ENCODE data around the gene CDH4. TPM values are rescaled to one million over a fixed set of nuclear protein-coding genes. Genes with fewer than 3 reads are reported as not detected.

Gene CDH4
- total RNA-seq, 1 donor from 2014 or later, result 22.3 TPM

DNA sequence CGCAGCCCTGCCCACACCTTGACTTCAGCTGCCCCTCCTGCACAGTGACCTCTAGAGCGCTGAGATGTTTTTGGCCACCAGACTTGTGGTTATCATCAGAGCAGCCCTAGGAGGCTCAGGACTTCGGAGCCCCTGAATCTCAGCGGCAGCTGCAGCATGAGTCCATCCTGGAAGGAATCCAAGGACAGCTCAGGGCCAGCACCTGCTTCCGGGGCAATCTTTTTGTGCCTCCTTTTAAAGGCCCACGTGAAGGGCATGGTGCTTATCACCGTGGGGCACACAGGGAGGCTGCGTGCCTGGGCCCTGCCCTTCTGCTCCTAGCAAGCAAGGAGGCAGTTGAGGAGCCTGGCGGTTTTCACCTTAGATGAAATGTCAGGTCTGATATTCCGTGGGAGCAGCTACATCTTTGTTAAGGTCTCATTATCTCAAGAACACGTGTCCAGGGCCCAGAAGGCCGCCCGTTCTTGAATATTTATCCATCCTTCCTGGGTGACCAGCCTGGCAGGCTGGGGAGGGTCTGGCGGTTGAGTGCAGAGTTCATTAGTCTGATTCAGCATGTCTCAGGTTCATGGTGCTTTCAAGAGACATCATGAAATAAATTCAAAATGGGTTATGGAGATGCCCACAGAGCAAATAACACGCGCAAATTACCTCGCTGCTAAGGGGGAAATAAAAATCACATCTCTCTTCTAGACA lies 421.2 kb downstream of the CDH4 start:
- DNase-seq, result no peak

DNA sequence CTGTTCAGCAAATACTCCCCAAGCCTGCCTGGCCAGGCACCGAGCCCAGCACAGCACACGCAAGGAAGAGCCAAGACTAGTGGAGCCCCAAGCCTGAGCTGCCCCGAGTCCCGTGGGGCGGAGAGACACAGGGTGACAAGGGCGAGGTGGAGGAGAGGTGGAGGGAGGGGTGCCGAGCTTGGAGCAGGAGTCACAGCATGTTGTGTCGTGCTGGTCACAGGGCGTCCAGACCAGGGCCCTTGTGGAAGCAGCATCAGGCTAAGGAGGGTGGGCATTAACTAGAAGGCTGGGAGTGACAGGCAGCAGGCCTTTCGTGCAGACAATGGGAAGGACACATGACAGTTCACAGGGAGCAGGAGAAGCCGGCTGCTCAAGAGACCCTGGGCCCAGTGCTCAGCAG lies 422.1 kb downstream of the CDH4 start:
- DNase-seq, result no peak

DNA sequence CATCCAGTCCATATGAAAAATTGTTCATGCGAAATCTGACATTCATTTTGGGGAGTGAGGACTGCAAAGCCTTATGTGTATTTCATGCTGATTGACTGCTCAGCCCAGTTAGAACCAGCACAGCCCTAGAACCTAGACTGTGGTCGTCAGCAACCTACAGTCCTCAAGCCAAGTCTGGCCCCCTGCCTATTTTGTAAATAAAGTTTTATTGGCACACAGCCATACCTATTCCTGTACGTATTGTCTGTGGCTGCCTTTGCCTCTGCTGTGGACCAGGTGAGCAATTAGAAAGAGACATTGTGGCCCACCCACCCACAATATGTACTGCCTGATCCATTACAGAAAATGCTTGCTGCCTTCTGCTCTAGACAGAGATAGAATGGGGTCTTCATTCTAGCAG lies 422.6 kb downstream of the CDH4 start:
- no peak for DNase-seq

DNA sequence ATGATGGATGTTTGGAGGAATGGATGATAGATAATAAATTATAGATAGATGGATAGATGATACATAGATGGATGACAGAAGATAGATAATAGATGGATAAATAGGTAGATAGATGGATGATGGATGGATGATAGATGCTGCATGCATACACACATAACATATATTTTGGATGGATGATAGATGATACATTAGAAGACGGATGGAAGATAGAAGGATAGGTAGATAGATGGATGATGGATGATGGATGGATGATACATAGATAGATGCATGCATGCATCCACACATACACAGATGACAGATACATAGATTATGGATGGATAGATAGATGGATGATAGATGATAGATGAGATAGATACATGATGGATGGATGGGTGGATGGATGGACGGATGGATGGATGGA lies 425.9 kb downstream of the CDH4 start:
- DNase-seq, result no peak

DNA sequence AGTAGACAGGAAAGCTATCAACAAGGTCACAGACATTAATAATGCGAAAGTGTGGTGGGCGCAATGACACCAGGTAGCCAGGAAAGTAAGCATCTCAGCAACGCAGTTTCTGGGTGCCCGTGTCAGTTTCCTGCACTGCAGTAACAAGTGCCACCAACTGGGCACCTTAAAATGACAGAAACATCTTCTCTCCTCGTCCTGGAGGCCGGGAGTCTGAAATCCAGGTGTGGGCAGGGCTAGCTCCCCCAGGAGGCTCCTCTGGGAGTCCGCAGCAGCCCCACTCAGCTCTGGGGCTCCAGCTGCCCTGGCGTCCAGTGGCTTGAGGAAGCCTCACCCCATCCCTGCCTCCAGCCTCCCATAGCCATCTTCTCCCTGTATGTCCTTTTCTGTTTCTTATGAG lies 426.4 kb downstream of the CDH4 start:
- DNase-seq, result no peak

DNA sequence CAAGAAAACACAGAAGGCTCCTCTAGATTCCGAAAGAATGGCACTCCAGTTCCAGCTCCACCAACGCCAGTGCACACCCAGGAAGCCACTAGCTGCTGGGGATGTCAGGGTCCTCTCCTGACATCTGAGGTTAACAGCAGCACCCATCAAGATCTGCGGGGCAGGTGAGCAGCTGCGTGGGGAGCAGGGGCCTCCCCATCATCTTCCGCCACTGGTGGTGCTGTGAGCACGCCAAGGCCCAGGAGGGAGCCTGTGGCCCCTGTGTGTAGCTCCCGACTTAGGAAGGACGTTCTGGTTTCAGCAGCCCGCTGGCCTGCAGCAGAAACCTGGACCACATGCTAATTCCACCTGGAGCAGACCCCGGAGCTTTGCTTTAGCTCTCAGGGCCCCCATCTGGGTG lies 427.4 kb downstream of the CDH4 start:
- no peak for DNase-seq

DNA sequence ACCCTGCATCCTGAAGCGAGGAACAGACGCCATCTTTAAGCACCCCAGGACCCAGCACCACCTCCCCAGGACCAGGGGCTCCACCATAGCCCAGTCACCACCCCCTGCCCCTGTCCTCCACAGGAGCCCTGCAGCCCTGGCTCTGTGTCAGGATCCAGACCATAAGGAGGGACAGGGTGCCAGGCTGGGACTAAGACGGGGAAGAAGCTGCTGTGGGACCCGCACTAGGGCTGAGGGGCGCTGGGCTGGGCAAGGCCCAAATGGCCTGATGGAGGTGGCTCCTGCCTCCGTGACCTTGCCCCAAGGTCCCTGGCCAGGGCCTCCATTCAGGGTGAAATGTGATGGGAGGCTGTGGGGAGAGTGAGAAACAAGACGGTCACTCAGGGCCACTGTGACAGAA lies 428.0 kb downstream of the CDH4 start:
- DNase-seq, result no peak

DNA sequence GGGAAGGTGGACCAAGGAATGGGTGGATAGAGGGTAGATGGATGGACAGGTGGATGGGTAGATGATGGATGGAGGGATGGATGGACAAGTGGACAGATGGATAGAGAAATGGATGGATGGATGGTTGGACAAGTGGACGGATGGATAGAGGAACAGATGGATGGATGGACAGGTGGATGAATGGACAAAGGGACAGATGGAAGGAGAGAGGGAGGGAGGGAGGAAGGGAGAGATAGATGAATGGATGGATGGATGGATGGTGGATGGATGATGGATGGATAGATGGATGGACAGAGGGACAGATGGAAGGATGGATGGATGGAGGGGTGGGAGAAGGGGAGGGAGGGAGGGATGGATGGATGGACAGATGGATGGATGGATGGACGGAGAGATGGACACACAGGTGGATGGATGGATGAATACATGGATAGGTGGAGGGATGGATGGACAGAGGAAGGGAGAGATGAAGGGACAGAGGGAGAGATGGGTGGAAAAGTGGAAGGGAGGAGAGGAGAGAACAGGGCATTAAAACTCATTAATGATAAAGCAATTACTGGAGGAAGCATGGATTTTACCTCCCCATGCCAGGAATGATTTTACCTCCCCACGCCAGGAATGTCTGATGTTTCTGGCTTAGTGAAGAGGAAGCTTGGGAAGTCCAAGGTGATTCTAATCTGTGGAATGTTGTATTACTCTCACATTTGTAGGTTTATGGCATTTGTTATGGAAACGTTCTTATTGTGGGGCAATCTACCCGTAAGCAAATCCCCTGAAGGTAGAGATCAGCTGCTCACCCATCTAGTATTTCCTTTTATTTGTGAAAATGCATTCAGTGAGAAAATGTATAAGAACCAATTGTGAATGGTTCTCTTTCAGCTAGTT lies 430.3 kb downstream of the CDH4 start:
- DNase-seq, result no peak

DNA sequence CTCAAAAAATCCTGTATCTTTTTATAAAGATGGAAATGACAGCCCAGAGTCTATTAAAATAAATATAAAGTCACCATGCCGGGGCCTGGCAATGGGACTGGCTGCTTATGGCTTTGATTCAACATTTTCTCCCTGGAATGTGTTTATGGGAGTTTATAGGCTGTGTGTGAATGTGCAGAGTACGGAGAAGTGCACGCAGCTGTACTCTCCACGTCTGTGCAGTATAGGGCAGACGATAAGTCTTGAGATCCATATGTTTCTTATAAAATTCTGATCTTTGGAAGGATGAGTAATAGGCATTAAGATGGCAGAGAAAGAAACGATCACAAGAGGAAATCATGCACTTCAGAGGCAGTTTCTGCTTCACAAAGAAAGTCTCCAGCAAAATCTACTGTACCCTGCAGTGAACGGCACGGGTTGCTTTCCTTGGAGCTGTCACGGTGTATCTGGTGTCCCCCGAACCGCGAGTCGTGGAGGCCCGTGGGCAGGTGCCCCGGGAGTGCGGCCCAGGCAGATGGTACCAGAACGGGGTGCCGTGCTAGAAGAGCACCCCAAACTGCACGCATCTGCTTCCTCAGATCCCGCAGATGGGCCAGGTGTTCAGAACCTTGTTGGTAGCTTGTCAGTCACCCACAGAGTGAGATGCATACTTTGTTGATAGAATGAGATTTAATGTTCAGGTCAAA lies 431.1 kb downstream of the CDH4 start:
- DNase-seq, result no peak

DNA sequence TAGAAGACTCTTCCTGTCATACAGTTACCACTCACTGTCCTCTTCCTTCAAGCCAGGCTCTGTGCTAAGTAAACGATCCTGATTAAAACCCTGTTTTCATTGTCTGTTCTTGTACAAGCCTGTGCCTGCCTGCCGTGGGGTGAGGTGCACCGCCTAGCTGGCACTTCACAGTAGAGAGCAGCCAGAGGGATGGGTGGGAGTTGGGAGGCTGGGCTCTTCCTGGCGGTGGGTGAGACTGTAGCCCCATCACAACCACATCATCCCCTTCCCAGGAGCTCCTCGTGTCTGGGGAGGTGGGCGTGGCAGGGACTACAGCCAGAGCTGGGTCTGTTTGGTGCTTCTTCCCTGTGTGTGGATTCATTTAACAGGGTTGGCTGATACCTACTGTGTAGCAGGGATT lies 431.7 kb downstream of the CDH4 start:
- DNase-seq, result no peak

DNA sequence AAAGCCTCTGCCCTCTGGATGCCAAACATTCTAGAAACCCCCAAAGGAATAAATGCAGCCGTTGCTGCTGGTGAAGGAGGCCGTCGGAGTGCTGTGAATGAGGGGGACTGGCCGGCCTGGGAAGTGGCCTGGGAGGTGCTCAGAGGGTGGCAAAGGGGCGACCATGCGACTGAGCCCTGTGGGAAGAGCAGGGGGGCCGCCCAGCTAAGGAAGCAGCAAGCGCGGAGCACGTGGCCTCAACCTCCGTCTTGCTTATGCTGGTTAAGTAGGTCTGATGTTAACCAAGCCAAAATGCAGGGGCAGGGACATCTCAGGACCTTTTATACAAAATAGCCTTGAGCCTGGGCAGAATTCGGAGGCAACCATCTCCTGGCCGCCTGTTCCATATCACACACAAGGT lies 432.1 kb downstream of the CDH4 start:
- DNase-seq, result no peak

DNA sequence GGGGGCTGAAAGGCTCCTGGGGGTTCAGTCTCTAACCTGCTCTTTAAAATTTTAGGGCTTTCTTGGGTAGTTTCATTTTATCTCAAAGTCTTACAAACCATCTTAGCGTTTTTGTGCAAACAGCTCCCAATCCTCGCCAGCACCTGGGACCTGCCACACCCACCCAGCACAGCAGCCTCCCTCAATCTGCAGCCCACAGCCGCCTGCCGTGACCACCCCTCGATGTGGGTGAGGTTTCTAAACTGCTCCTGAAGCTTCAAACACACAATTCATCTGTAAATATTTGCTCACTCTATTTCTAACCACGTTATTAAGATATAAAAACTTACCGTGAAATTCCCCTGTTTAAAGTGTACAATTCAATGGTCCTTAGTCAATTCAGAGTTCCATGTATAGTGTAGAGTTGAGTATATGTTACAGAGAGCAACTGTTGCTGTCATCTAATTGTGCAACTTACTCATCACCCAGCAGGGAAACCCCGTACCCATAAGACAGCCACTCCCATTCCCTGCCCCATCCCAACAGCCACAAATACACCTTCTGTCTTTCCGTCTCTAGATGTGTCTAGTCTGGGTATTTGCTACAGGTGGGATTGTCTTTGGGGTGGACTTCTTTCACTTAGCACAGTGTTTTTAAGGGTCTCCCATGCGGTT lies 432.6 kb downstream of the CDH4 start:
- no peak for DNase-seq

DNA sequence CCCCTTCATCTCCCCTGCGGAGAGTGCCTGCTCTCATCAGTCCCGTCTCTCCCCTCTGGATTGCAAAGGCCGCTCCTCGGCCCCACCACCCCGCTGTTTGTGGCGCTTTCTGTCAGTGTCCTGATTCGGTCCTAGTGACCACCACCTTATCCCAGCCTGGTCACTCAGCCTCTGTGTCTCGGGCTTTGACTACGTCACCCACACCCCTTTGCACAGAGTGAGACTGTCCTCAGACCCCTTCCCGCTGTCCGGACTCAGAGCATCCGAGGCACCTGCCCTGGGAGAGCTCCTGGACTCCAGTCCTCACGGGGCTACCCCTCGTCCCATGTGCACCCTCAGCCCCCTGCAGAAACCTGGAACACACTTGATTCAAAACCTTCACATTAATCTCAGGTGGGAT lies 433.4 kb downstream of the CDH4 start:
- no peak for DNase-seq

DNA sequence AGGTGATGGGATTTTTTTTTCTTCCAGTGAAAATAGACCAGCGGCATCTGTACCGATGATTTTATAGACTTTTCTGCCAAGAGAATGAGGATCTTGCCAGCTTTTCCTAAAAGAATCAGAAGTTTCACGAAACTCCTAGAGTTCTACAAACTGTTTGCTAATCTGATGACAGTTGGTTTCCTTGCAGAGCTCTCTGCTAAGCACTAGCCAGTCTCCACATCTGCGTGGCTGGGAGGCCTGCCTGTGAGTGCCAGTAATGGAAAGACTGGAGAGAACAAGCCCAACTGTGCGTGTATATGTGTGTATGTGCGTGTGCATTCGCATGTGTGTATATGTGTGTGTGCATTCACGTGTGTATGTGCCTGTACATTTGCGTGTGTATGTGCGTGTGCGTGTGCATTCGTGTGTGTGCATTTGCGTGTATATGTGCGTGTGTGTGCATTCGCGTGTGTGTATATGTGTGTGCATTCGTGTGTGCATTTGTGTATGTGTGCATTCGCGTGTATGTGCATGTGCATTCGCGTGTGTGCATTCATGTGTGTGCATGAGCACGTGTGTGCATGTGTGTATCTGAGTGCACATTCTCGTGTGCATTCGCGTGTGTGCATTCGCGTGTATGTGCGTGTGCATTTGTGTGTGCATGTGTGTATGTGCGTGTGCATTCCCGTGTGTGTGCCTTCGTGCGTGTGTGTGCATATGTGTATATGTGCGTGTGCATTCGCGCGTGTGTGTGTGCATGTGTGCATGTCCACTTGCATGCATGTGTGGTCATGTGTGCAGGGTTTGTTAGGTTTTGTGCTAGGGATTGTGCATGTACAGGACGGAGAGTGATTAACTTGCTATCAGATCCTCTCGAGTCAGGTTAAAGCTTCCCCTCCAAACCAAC lies 434.2 kb downstream of the CDH4 start:
- no peak for DNase-seq

DNA sequence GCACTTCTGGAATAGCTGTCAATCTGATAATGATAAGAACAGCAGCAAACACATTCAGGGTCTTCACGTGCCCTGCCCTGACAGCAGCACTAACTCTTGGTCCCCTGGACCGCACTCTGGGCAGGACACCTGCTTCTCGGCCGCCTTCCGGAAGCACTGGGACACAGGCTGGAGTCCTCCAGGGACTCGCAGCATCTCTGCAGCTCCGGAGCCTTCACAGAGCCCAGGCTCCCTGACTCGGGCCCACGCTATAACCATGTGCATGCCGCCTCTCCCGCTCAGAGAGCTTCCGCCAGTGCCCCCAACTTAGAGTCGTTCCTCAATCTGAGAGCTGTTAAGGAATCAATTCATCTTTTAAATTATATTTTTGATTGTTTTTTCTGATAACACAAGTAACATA lies 436.4 kb downstream of the CDH4 start:
- no peak for DNase-seq

DNA sequence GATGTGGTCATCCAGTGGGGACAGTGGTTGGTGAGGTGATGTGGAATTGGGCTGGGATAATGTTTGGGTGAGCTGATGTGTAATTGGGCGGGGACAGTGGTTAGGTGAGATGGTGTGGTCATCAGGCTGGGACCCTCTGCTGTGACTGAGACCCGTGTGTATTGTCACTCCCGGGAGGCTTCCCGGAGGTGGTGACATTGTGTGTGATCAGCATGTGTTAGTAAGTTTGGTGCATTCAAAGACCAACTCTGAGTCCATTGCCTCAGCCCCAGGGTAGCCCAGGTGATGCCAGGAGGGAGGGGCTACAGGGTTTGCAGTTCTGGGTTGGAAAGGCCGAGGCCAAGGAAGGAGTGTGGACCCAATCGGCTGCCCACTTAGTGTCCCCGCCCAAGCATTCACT lies 438.1 kb downstream of the CDH4 start:
- DNase-seq, result no peak

DNA sequence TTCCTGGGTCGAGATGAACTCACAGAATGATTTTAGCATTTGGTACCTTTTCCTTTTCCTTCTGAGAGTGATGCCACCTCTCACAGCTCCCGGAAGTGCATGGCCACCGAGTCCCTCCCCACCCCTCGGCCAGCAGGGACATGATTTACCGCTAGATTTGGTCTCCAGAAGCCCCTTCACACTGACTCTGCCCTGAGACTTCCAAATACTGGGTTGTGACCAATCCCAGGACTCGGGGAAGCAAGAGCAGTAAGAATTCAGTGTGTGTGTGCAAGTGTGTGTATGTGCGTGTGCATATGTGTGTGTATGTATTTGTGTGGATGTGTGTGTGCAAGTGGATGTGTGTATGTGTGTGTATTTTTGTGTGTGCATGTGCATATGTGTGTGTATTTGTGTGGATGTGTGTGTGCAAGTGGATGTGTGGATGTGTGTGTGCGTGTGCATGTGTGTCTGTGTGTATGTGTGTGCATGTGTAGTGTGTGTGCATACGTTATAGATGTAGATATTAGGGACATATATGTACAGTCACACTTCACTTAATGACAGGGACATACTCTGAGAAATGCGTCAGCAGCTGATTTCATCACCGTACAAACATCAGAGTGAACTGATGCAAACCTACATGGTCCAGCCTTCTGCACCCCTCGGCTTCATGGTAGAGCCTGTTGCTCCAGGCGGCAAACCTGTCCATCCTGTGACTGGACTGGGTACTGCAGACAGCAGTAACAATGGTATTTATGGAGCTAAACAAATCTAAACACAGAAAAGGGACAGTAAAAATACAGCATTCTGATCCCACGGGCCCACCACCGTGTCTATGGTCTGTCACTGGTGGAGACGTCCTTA lies 439.2 kb downstream of the CDH4 start:
- DNase-seq, result no peak

DNA sequence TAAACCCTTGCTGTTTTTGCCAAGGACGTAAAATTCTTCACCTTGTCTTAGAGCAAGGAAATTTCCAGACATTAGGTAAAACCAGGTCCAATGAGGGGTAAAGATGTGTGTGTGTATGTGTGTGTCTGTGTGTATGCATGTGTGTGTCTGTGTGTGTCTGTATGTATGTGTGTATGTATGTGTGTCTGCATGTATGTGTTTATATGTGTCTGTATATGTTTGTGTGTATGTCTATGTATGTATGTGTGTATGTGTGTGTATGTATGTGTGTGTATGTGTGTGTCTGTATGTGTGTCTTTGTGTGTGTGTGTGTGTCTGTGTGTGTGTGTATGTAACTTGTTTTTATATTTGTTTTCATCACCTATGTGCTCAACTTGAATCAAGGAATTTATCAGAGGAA lies 439.9 kb downstream of the CDH4 start:
- no peak for DNase-seq

DNA sequence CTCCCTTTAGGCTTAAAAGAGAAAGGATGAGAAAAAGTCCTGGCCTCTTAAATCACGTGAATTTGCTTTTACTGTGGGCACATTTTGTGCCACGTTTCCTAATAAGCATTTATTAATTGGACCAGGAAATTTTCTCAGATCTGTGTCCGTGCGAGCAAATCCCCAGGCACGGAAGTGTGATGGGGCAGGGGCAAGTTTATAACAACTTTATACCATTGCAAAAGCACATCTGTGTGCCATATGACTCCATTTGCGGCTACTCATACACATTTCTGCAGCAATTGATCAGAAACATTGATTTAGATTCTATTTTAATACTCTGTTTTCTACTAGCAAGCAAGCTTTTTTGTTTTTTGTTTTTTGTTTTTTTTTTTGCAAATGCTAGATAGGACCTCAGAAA lies 440.4 kb downstream of the CDH4 start:
- no peak for DNase-seq

DNA sequence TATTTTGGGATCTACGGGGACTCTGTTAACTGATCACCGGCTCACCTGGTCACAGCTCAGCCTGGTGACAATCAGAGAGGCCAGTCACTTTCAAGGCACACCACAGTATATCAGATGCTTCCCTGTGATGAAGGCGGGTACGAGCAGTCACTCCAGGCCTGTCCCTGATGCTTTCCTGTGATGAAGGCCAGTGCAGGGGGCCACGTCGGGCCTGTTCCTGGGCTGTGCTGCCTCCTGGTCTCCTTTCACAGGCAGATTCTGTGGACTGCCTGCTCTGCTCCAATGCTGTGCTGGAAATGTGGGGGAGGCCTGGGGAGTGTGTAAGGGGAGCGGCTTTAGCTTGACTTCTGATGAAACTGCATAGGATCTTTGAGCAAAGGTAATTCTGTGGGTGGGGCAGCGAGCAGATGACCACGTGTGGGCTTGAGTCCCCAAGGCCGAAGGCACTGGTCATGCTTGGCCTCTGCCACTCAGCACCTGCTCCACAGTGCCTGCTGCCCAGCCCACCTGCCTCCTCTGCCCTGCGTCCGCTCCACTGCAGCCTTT lies 441.1 kb downstream of the CDH4 start:
- DNase-seq, result no peak

DNA sequence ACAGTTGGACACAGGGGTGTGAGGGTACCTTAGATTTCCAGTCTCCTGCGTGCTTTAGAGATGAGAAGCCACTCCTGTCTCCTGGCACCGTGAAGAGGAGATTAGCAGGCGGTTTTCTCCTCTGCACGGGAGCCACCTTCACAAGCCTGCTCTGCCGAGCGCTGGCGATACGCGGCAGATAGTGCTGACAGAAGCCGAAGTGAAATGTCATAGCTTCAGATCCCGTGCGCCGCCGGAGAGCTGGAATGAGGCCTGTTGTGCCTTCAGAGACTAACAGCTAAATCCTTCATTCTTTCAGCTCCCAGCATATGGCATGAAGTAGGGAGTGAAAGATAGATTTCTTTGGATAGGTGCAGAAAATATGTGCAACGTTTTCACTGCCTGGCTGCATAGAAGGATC lies 442.6 kb downstream of the CDH4 start:
- DNase-seq, result no peak
